Measurements from ENCODE around the gene CADPS. TPM values are rescaled to one million over a fixed set of nuclear protein-coding genes. Genes with fewer than 3 reads are reported as not detected.

CADPS gene
- total RNA-seq, 1 experiment from 2014 or later, result not detected

DNA sequence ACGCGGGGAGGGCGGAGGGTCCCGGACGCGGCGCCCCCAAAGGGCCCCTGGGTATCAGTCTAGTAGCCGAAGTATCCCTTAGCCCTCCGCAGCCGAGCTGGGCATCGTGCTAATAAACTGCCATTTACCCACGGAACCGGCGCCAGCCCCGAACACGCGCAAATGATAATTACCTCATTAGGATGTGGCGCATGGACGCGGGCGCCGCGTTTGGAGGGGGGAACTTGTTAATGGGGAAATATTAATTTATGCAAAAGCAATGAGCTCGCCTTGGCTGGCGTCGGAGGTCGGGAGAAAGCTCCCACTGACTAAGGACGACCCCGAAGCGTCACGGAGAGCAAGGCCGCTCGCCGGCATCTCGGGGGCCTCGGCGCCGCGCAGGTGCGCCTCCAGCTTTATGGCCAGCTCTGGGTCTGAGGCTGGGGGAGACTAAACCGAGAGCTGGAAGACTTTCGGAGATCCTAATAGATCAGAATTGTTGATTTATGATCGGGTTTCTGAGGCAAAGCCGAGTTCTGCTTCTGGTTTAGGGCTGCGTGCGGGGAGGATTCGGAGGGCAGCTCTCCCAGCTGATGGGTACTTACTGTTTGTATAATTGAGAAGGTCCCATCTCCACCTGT lies 501.4 kb downstream of the CADPS start:
- Histone ChIP-seq H3F3A (ENCODE audit: insufficient read depth, low read depth) (no peaks in the 10 kb centered on the region), H3K4me1 (replicated peaks; ENCODE audit: insufficient read depth) (no peaks in the 10 kb centered on the region), H4K20me1 (ENCODE audit: insufficient read depth) (no peaks in the 10 kb centered on the region), H3K36me3 (ENCODE audit: low read depth) (no peaks in the 10 kb centered on the region), H2AFZ (no peak overlapping the region), H3K4me3 (no peak overlapping the region), H3K27me3 (ENCODE audit: insufficient read depth, low read depth) (peaks cover 14% of the 10 kb centered on the region; the same call in 1 of the 2 replicates), H3K27ac (no peak overlapping the region), H3K9me2 (ENCODE audit: insufficient read depth) (no peaks in the 10 kb centered on the region), H3K9me3 (ENCODE audit: insufficient read depth, low read depth) (no peaks in the 10 kb centered on the region), H3K4me2 (no peak overlapping the region), H3K79me2 (ENCODE audit: low read depth) (no peaks in the 10 kb centered on the region)
- DNase-seq, result no peak
- intact Hi-C loops (cut with micrococcal nuclease; ENCODE audit: unreplicated experiment), result no loop called here
- no peak for TF ChIP-seq EZH2 (IDR thresholded peaks at IDR 0.05; ENCODE audit: low read depth)
- TF ChIP-seq, protein P1, sequence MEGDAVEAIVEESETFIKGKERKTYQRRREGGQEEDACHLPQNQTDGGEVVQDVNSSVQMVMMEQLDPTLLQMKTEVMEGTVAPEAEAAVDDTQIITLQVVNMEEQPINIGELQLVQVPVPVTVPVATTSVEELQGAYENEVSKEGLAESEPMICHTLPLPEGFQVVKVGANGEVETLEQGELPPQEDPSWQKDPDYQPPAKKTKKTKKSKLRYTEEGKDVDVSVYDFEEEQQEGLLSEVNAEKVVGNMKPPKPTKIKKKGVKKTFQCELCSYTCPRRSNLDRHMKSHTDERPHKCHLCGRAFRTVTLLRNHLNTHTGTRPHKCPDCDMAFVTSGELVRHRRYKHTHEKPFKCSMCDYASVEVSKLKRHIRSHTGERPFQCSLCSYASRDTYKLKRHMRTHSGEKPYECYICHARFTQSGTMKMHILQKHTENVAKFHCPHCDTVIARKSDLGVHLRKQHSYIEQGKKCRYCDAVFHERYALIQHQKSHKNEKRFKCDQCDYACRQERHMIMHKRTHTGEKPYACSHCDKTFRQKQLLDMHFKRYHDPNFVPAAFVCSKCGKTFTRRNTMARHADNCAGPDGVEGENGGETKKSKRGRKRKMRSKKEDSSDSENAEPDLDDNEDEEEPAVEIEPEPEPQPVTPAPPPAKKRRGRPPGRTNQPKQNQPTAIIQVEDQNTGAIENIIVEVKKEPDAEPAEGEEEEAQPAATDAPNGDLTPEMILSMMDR (conservative IDR thresholded peaks at IDR 0.05), result no peak
- no TSS peak for BruUV-seq (replicated peaks)
- ChIA-PET CTCF (no interaction called here), POLR2A (ENCODE audit: unreplicated experiment) (no interaction called here)

- CTCF ChIA-PET, result no interaction called here
- H3K36me3 ChIP-seq (ENCODE audit: low read depth), result no peaks in the 10 kb centered on the region
- no peaks in the 10 kb centered on the region for H3K9me3 ChIP-seq (ENCODE audit: insufficient read depth, low read depth)
- no peak within 1 kb of the TSS for H2AFZ ChIP-seq
- no peak for DNase-seq
- no peaks in the 10 kb centered on the region for H3K4me1 ChIP-seq (replicated peaks; ENCODE audit: insufficient read depth)
- intact Hi-C loops (cut with micrococcal nuclease; ENCODE audit: unreplicated experiment), result no loop called here
- H3K27me3 ChIP-seq (ENCODE audit: insufficient read depth, low read depth), result peaks cover 14% of the 10 kb centered on the region; the same call in 1 of the 2 replicates
- H3F3A ChIP-seq (ENCODE audit: insufficient read depth, low read depth), result no peaks in the 10 kb centered on the region
- no peaks in the 10 kb centered on the region for H3K79me2 ChIP-seq (ENCODE audit: low read depth)
- no TSS peak for BruUV-seq (replicated peaks)
- H3K9me2 ChIP-seq (ENCODE audit: insufficient read depth), result no peaks in the 10 kb centered on the region
- TF ChIP-seq, protein P1 (conservative IDR thresholded peaks at IDR 0.05), result no peak
- no peak for TF ChIP-seq EZH2 (IDR thresholded peaks at IDR 0.05; ENCODE audit: low read depth)
- H3K27ac ChIP-seq, result no peak within 1 kb of the TSS
- no peak within 1 kb of the TSS for H3K4me2 ChIP-seq
- H3K4me3 ChIP-seq, result no peak within 1 kb of the TSS
- H4K20me1 ChIP-seq (ENCODE audit: insufficient read depth), result no peaks in the 10 kb centered on the region
- POLR2A ChIA-PET (ENCODE audit: unreplicated experiment), result no interaction called here
Observed at GRCh38 chr3:62373215-62373614, 502.0 kb downstream of the CADPS start, which contains the start of gene FEZF2. TSS of gene FEZF2 (minus strand) at chr3:62373550. CDS start at chr3:62372868, 682 bp downstream.

GRCh38 chr3:62372621-62373041 lies 502.6 kb downstream of the CADPS start:
- Histone ChIP-seq H3K27me3 (ENCODE audit: insufficient read depth, low read depth) (peaks cover 14% of the 10 kb centered on the region; the same call in 1 of the 2 replicates), H3K4me3 (no peak overlapping the region), H3K4me2 (no peak overlapping the region), H3K27ac (no peak overlapping the region), H4K20me1 (ENCODE audit: insufficient read depth) (no peaks in the 10 kb centered on the region), H3K4me1 (replicated peaks; ENCODE audit: insufficient read depth) (no peaks in the 10 kb centered on the region), H3K9me3 (ENCODE audit: insufficient read depth, low read depth) (no peaks in the 10 kb centered on the region), H3K9me2 (ENCODE audit: insufficient read depth) (no peaks in the 10 kb centered on the region), H3K36me3 (ENCODE audit: low read depth) (no peaks in the 10 kb centered on the region), H3K79me2 (ENCODE audit: low read depth) (no peaks in the 10 kb centered on the region), H3F3A (ENCODE audit: insufficient read depth, low read depth) (no peaks in the 10 kb centered on the region), H2AFZ (no peak overlapping the region)
- no peak for DNase-seq
- no peak for TF ChIP-seq EZH2 (IDR thresholded peaks at IDR 0.05; ENCODE audit: low read depth)
- TF ChIP-seq, protein P1 (conservative IDR thresholded peaks at IDR 0.05), result no peak
- BruUV-seq (replicated peaks), result no TSS peak
- CTCF ChIA-PET, result no interaction called here
- intact Hi-C loops (cut with micrococcal nuclease; ENCODE audit: unreplicated experiment), result no loop called here
- POLR2A ChIA-PET (ENCODE audit: unreplicated experiment), result no interaction called here

Data from PC-9 (cell line).